ENCODE data around the gene INIP.

GRCh38 chr9:112647596-112647995, 70.3 kb downstream of the INIP start:
- no peak for TF ChIP-seq NFYC (CRISPR knock-in tag; IDR thresholded peaks at IDR 0.05)
- no peak for TF ChIP-seq EHMT2 (IDR thresholded peaks at IDR 0.05; ENCODE audit: borderline replicate concordance, low read depth, low read length)
- TF ChIP-seq CTCF (CRISPR knock-in tag; IDR thresholded peaks at IDR 0.05), result no peak
- no peak for TF ChIP-seq ARNTL (CRISPR knock-in tag; IDR thresholded peaks at IDR 0.05)
- TF ChIP-seq, protein P1, sequence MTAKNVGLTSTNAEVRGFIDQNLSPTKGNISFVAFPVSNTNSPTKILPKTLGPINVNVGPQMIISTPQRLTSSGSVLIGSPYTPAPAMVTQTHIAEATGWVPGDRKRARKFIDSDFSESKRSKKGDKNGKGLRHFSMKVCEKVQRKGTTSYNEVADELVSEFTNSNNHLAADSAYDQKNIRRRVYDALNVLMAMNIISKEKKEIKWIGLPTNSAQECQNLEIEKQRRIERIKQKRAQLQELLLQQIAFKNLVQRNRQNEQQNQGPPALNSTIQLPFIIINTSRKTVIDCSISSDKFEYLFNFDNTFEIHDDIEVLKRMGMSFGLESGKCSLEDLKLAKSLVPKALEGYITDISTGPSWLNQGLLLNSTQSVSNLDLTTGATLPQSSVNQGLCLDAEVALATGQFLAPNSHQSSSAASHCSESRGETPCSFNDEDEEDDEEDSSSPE (CRISPR knock-in tag; IDR thresholded peaks at IDR 0.05), result no peak
- no peak for TF ChIP-seq HMG20B (CRISPR knock-in tag; conservative IDR thresholded peaks at IDR 0.05)
- TF ChIP-seq HCFC1 (IDR thresholded peaks at IDR 0.05; ENCODE audit: low read depth, low read length), result no peak
- no peak for TF ChIP-seq ZSCAN20 (CRISPR knock-in tag; IDR thresholded peaks at IDR 0.05; ENCODE audit: borderline replicate concordance)
- TF ChIP-seq HDAC1 (CRISPR knock-in tag; IDR thresholded peaks at IDR 0.05), result no peak
- TF ChIP-seq, protein P2, sequence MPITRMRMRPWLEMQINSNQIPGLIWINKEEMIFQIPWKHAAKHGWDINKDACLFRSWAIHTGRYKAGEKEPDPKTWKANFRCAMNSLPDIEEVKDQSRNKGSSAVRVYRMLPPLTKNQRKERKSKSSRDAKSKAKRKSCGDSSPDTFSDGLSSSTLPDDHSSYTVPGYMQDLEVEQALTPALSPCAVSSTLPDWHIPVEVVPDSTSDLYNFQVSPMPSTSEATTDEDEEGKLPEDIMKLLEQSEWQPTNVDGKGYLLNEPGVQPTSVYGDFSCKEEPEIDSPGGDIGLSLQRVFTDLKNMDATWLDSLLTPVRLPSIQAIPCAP (CRISPR knock-in tag; IDR thresholded peaks at IDR 0.05; ENCODE audit: low read depth), result no peak
